Hepatocyte (in vitro differentiated cells): ENCODE data around the gene COL5A1.

Experiments
- EZH2 ChIP-seq: fragments of 200-600 bp; sonication (generic); IDR thresholded peaks from 2 replicates; pipeline ENCODE4 v1.6.1; 2016; ENCODE audit warnings: antibody characterized with exemption, mild to moderate bottlenecking, borderline replicate concordance
- EZH2phosphoT487 ChIP-seq: fragments of 200-600 bp; sonication (generic); IDR thresholded peaks from one replicate; pipeline ENCODE4 v1.6.1; 2018; ENCODE audit warnings: antibody characterized with exemption, mild to moderate bottlenecking, low read depth, moderate library complexity; ENCODE audit not compliant: unreplicated experiment, severe bottlenecking
- TF ChIP-seq, protein P1 (sequence below): fragments of 200-600 bp; sonication (generic); IDR thresholded peaks from 2 replicates; pipeline ENCODE4 v1.5.1; 2016; ENCODE audit warnings: antibody characterized with exemption, mild to moderate bottlenecking; ENCODE audit not compliant: poor library complexity

DNA sequence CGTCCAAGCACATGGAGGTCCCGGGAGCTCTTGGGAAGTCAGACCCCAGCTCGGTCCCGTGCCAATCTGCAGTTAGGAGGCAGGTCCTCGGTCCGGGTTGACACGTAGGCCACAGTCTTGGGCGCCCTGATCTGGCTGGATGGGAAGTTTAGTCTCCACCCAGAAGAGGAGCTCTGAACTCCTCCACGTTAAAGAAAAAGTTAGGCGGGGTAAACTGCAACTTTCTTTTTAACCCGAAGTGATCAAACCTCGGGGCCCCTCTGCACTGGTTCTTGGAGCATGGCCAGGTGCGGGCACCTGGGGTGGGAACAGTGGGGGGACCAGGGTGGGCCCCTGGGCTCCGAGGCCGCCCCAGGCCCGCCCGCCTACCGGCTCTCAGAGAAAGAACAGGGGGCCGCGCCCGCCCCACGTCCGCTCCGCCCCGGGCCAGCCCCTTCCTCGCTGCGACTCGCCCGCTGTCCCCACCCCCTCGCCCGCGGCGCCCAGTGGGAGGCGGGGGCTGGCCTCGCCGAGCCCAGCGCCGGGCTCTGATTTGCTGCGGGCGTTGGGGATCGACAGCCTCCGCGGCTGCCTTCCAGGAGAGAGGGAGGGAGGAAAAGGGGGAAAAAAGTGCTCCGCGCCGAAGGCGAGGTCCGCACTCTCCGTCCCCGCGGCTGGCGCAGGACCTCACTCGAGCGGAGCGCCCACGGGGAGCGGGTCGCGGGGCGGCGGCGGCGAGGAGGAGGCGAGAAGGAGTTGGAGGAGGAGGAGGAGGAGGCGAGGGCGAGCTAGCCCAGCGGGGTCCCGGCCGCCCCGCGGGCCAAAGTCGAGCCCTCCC, at the start of gene COL5A1:
- TF ChIP-seq, protein P1, sequence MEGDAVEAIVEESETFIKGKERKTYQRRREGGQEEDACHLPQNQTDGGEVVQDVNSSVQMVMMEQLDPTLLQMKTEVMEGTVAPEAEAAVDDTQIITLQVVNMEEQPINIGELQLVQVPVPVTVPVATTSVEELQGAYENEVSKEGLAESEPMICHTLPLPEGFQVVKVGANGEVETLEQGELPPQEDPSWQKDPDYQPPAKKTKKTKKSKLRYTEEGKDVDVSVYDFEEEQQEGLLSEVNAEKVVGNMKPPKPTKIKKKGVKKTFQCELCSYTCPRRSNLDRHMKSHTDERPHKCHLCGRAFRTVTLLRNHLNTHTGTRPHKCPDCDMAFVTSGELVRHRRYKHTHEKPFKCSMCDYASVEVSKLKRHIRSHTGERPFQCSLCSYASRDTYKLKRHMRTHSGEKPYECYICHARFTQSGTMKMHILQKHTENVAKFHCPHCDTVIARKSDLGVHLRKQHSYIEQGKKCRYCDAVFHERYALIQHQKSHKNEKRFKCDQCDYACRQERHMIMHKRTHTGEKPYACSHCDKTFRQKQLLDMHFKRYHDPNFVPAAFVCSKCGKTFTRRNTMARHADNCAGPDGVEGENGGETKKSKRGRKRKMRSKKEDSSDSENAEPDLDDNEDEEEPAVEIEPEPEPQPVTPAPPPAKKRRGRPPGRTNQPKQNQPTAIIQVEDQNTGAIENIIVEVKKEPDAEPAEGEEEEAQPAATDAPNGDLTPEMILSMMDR: peak; percentile 18
- TF ChIP-seq EZH2: no peak
- no peak for TF ChIP-seq EZH2phosphoT487
